Bronchial epithelial cell (primary cell): ENCODE measurements around the gene SUPT16H. TPM values are rescaled to one million over a fixed set of nuclear protein-coding genes. Genes with fewer than 3 reads are reported as not detected.

ENCODE experiments used
- DNase-seq: peaks from one replicate; pipeline ENCODE4 v3.0.0-alpha.2; 2010; ENCODE audit warnings: low read depth
- FAIRE-seq: peaks from 2 replicates; lab custom pipeline; 2011; peaks lifted over from hg19 to GRCh38; lab: Jason Lieb, UNC
- H3K27me3 ChIP-seq: 2 replicates; pipeline ENCODE4 v1.5.1; 2011; ENCODE audit warnings: low read length; ENCODE audit not compliant: control insufficient read depth, insufficient read depth
- H3K36me3 ChIP-seq: 2 replicates; pipeline ENCODE4 v1.5.1; 2011; ENCODE audit warnings: low read length; ENCODE audit not compliant: control insufficient read depth, insufficient read depth
- H3K4me3 ChIP-seq: 2 replicates; pipeline ENCODE4 v1.5.1; 2011; ENCODE audit warnings: mild to moderate bottlenecking, low read depth, low read length, control low read depth
- CTCF ChIP-seq: IDR thresholded peaks from 2 replicates; pipeline ENCODE4 v1.5.1; 2011; ENCODE audit warnings: mild to moderate bottlenecking, moderate library complexity, low read length, control low read depth, inconsistent platforms; ENCODE audit not compliant: insufficient read depth, severe bottlenecking
- total RNA-seq: library from RNA; depleted of rRNA; stranded (reverse); fragments of >200 nt; gene quantifications from 2 replicates; pipeline ENCODE4 v1.2.1, GENCODE V29; 2014

SUPT16H gene
- total RNA-seq, 1 donor from 2014 or later: 55.8 TPM

- peaks cover 44% of the 10 kb centered on the region for H3K36me3 ChIP-seq
- DNase-seq (no peak), FAIRE-seq (no peak)
- H3K4me3 ChIP-seq: no peak overlapping the region
- TF ChIP-seq CTCF: no peak
- H3K27me3 ChIP-seq: no peaks in the 10 kb centered on the region
Observed at GRCh38 chr14:21395450-21395849, 11.6 kb upstream of the SUPT16H start.

DNA sequence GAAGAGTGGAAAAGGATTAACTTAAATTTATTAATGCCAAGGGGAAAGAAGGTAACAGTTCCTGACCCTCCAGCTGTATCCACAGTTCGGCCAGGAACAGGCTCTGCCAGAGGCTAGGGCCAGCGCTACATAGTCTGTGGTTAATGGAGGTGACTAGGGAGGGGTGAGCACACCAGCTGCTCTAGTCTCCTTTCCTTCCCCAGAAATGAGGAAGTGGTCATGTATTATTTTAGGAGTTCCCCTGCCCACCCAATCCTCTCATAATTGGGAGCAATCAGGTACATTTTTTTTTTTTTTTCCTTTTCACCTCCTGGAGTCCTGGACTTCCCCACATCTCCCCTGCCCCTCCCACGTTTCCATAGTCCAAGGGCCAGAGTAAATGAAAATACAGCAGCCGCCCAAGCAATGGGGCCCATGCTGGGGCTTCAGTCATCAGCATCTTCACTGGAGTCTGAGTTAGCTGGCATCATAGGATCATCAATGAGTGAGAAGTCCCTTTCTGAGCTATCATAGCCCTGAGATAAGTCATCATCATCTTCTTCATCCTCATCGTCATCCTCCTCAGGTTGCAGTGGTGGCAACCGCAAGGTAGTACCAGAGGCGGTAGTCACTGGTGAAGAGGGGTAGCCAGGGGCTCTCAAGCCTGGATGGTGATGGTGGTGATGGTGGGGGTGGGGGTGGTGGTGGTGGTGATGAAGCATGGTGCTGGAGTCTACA lies 1.5 kb upstream of the SUPT16H start:
- Histone ChIP-seq H3K4me3 (no peak overlapping the region), H3K27me3 (no peaks in the 10 kb centered on the region), H3K36me3 (peaks cover 8% of the 10 kb centered on the region)
- DNase-seq (no peak), FAIRE-seq (no peak)
- no peak for TF ChIP-seq CTCF

- H3K36me3 ChIP-seq: peaks cover 6% of the 10 kb centered on the region
- H3K27me3 ChIP-seq: no peaks in the 10 kb centered on the region
- FAIRE-seq (no peak), DNase-seq (no peak)
- no peak for TF ChIP-seq CTCF
- peak overlapping the region; percentile 47 for H3K4me3 ChIP-seq
Observed at GRCh38 chr14:21384494-21384851, 654 bp upstream of the SUPT16H start.

- H3K27me3 ChIP-seq: no peaks in the 10 kb centered on the region
- DNase-seq (peak; percentile 31), FAIRE-seq (no peak)
- H3K36me3 ChIP-seq: peaks cover 3% of the 10 kb centered on the region
- TF ChIP-seq CTCF: no peak
- peak overlapping the region; percentile 47 for H3K4me3 ChIP-seq
Observed at GRCh38 chr14:21382886-21383847, 652 bp downstream of the SUPT16H start.

DNA sequence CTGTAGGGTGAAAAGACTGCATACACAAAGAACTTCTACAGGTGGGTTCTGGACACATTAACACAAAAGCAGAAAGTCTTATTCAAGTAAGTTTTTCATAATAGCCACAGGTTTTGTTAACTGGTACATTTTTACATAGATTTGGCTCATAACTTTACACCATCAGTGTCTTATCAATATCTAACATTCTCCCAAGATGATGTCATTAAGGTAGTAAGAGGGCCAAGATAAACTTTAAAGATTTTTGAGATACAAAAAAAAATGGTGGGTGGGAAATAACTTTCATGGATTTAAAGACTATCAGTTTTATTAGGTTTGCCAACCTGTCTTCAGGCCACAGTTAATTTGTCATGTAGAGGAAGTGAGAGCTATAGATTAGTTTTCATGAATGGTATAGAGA lies 1.7 kb downstream of the SUPT16H start:
- DNase-seq (no peak), FAIRE-seq (no peak)
- Histone ChIP-seq H3K4me3 (no peak overlapping the region), H3K27me3 (no peaks in the 10 kb centered on the region), H3K36me3 (peaks cover 3% of the 10 kb centered on the region)
- TF ChIP-seq CTCF: no peak
